Endothelial cell of umbilical vein (primary cell): ENCODE measurements around the gene TAF15.

Source experiments
- EZH2 ChIP-seq: IDR thresholded peaks from 2 replicates; pipeline ENCODE4 v1.6.1; 2012; ENCODE audit warnings: borderline replicate concordance, low read depth, mild to moderate bottlenecking, moderate library complexity, low read length, inconsistent platforms; ENCODE audit not compliant: severe bottlenecking
- MAX ChIP-seq: IDR thresholded peaks from 2 replicates; pipeline ENCODE4 v1.6.1; 2011; ENCODE audit not compliant: insufficient read depth, insufficient read length
- MYC ChIP-seq: IDR thresholded peaks from one replicate; pipeline ENCODE4 v1.6.1; 2011; ENCODE audit warnings: mild to moderate bottlenecking, low read depth, low read length
- POLR2A ChIP-seq: IDR thresholded peaks from 2 replicates; pipeline ENCODE4 v1.6.1; 2012; ENCODE audit warnings: low read depth, mild to moderate bottlenecking, control low read depth, low read length
- POLR2AphosphoS5 ChIP-seq: IDR thresholded peaks from 2 replicates; pipeline ENCODE4 v1.6.1; 2012; ENCODE audit warnings: low read depth, mild to moderate bottlenecking, control low read depth, low read length, moderate library complexity; ENCODE audit not compliant: insufficient read depth
- TF ChIP-seq, protein P1 (sequence below), 2 donors: IDR thresholded peaks; 1 replicate in 1 of 2; 2 replicates in 1 of 2; pipeline ENCODE4 v1.5.1; 2011; ENCODE audit warnings: low read length in 2 of 2, mild to moderate bottlenecking in 2 of 2, moderate library complexity in 2 of 2, control low read depth in 1 of 2, inconsistent platforms in 1 of 2, low read depth in 1 of 2; ENCODE audit not compliant: insufficient read depth in 1 of 2; ENCODE audit errors: extremely low read depth in 1 of 2

DNA sequence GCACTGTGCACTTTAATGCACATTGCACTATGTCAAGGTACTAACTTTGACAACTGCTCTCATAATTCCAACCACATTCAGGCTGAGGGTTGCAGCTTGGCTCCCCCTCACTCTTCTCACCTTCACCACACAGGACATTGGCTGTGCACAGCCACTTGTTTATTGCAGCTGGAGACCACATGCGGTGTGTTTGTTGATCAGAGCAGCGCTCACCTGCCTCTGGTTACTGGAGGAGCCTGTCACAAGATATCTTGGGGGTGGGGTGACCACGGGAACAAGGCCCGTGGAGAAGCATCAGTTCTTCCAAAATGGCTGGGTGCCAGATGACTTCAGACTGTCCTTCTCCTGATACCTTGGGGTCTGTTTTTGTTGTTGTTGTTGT is 81.5 kb downstream of the TAF15 start:
- TF ChIP-seq, protein P1, sequence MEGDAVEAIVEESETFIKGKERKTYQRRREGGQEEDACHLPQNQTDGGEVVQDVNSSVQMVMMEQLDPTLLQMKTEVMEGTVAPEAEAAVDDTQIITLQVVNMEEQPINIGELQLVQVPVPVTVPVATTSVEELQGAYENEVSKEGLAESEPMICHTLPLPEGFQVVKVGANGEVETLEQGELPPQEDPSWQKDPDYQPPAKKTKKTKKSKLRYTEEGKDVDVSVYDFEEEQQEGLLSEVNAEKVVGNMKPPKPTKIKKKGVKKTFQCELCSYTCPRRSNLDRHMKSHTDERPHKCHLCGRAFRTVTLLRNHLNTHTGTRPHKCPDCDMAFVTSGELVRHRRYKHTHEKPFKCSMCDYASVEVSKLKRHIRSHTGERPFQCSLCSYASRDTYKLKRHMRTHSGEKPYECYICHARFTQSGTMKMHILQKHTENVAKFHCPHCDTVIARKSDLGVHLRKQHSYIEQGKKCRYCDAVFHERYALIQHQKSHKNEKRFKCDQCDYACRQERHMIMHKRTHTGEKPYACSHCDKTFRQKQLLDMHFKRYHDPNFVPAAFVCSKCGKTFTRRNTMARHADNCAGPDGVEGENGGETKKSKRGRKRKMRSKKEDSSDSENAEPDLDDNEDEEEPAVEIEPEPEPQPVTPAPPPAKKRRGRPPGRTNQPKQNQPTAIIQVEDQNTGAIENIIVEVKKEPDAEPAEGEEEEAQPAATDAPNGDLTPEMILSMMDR (IDR thresholded peaks at IDR 0.05; ENCODE audit: extremely low read depth in 1 of 2, insufficient read depth in 1 of 2, low read depth in 1 of 2, low read length in 2 of 2), result no peak
- TF ChIP-seq POLR2AphosphoS5, result no peak
- TF ChIP-seq POLR2A, result no peak
- TF ChIP-seq EZH2, result no peak
- no peak for TF ChIP-seq MAX
- TF ChIP-seq MYC, result no peak
